Hematopoietic multipotent progenitor cell treated with erythropoietin and hydrocortisone succinate and interleukin-3 and kit ligand, for 4 days (in vitro differentiated cells): ENCODE results near the gene ATAD2B.
"Not testable (repeated sequence)": the region's sequence is repeated elsewhere in the genome, so short reads cannot be mapped to it uniquely, and the experiment has no call there.

ENCODE experiments used
- DNase-seq: peaks from one replicate; pipeline ENCODE4 v3.0.0-alpha.2; 2015

The ATAD2B gene

DNA sequence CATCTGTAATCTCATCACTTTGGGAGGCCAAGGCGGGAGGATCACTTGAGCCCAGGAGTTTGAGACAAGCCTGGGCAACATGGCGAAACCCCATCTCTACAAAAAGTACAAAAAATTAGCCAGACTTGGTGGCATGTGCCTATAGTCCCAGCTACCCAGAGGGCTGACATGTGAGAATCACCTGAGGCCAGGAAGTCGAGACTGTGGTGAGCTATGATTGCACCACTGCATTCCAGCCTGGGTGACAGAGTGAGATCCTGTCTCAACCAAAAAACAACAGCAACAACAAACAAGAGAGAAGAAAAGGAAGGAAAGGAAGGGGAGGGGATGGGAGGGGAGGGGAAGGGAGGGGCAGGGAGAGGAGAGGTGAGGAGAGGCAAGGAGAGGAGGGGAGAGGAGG is 203.9 kb downstream of the ATAD2B start:
- not testable (repeated sequence) for DNase-seq

DNA sequence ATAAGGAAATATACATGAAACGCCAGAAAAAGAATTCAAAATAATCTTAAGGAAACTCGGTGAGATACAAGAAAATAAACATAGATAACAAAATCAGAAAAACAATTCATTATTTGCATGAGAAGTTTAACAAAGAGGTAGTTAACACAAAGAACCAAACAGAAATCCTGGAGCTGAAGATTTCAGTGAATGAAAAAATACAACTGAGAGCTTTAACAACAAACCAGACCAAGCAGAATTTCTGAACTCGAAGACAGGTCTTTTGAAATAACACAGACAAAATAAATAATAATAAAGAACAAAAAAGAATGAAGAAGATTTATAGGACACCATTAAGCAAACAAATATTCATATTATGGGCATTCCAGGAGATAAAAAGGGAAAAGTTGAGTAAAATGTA is 204.7 kb downstream of the ATAD2B start:
- DNase-seq = no peak

DNA sequence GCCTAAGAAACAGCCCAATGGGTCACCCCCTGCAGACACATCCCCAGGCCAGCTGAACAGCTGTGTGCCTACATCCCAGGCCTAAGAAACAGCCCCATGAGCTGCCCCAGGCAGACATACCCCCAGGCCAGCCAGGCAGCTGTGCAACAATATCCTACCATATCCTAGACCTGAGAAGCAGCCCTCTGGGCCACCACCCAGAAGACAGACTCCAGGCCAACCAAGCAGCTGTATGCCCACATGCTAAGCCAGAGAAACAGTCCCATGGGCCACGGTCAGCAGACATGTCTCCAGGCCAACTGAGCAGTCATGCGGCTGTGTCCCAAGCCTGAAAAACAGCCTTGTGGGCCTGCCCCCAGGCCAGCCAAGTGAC is 205.5 kb downstream of the ATAD2B start:
- no peak for DNase-seq

DNA sequence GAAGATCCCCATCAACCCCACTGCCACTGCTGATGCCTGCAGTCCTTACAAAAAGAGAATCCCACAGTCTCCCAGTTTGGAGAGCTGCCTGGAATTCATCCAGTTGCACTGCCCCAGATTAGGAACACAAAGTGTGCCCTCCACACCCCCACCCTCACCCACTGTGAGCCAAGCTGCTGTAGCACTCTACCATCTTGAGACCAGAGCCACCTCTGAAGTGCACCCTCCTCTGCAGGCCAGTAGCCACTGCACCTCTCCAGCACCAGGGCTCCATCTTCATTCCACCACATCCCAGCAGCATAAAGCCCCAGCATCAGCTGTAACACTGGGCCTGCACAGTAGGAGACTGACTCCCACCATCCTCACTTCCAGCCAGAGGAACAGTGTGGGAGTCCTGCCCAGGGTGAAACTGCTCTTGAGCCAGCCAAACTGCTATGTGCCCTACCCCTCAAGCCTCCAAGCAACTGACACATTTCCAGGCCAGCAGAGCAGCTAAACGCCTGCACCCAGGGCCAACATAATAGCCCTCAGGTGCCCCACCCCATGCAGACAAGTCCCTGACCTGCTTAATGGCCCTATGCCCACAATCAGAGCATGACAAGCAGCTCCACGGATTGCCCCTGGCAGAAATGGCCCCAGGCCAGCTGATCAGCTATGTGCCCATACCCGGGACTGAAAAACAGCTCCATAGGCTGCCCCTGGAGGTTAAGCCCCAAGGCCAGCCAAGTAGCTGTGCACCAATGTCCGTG is 206.0 kb downstream of the ATAD2B start:
- no peak for DNase-seq

DNA sequence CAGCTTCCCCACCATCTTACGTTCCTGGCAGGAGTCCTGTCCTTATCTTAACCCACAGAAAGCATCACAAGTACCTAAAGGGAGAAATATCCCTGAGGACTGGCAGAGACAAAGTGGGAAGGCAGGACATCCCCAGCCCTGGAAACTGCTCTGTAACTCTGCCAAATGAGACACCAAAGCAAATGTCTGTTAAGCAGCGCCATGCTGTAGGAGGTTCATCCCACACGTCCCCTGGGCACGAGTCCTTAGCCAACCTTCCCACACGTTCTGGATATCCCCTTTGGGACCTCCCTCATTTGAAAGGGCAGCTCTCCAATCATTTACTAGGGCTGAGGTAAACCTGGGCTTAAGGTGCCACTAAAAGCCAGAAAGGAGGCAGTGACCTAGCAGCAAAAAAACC is 207.2 kb downstream of the ATAD2B start:
- DNase-seq = no peak

DNA sequence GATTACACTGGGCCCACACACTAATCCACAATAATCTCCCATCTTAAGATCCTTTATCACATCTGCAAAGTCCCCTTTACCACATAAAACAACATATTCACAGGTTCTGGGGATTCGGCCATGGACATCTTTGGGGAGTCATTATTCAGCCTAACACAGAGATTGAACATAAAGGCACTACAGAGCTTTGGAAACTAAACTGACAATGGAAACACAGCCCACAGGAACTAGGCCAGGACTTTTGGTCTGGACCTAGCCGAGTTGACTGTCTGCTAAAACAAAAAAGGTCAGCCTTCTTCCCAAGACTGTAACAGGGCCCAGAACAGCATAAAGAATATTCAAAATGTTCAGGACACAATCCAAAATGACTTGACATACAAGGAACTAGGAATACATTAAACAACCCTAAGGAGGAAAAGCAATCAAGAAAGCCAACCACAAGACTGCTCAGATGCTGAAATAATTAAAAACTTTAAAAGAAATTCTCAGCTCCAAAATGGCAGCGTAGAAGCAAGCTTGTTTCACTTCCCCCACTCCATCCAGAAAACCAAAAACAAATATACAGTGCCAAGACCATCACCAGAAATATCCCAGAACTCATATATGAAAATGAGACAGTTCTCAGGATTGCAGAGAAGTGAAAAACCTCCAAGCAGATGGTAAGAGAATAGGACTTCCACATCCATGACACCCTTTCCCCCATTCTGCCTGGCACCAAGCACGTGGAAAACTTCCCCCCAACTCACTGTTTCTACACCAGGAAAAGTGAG is 207.8 kb downstream of the ATAD2B start:
- DNase-seq = no peak

DNA sequence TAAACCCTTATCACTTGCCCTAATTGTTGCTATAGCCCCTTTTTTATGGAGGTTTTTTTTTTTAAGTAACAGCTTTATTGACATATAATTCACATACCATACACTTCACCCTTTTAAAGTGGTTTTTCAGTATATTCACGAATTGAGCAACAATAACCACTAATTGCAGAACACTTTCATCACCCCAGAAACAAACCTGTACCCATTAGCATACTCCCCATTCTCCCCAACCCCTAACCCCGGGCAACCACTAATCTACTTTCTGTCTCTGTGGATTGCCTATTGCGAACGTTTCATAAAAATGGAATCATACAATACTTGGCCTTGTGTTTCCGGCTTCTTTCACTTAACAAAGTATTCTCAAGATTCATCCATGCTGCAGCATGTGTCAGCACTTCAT is 213.6 kb downstream of the ATAD2B start:
- peak; percentile 55 for DNase-seq

DNA sequence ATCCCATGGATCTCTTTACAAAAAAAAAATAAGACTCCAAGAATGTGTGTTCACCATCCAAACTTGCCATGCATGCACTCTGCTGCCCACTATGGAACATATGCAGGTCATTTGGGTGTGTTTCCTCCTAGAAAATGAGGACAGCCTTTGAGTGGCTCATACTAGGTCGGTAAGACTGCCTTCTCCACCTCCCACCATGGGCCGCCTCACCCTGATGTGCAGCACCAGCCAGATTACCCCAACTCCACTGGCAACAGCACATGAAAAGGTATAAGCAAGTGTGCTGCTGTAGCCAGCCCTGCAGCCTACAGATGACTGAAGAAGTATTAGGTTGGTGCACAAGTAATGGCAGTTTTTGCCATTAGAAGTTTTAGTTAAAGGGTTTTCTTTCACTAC is 214.2 kb downstream of the ATAD2B start:
- DNase-seq = no peak

DNA sequence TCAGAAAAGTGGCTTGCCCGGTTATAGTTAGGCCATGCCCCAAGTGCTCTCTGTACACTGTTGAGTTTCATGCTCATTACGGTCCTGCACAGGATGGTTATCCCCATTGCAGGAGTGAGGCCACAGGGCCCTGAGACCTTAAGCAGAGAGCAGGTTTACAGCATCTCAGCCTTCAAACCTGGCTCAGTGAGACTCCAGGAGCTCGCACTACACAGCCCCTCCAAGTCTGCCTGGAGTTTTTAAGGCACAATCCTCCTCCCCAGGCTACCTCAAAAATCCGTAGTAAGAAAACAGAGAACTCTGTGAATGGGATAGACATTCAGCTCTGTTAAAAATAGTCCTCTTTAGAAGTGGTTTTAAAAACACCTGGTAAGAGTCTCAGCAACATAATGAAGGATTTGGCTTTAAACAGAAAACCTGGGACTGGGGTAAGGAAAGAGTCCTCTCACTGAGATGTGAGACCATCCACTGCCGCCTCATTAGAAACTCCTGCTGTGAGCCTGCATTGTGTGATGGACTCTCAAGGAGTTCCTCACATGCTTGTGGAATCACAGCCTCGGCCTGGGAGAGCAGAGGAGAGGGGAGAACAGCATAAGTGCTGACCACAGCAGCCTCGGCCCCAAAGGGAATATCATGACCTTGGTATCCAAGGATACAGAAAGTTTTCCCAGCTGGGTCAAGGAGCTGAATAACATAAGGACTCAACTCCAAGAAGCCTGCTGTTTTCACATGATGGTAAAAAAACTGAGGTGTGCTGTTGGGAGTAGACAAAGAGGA is 214.8 kb downstream of the ATAD2B start:
- no peak for DNase-seq

DNA sequence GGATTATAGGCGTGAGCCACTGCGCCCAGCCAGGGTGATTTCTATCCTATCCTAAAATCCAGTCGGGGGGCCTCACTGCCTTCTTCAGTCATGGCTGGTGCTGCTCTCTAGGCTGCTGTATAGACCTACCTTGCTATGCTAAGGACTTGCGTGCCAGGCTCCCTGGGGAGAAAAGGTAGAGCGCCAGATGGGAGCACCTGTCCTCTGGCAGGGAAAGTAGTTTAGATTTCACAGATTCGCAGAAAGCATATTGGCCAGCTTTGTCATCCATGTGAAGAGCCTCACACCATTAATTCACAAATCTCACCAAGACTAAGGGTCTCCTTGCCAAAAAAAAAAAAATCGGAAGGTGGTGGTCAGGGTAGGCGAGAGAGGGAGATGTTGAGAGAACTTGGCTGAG is 217.6 kb downstream of the ATAD2B start:
- no peak for DNase-seq

DNA sequence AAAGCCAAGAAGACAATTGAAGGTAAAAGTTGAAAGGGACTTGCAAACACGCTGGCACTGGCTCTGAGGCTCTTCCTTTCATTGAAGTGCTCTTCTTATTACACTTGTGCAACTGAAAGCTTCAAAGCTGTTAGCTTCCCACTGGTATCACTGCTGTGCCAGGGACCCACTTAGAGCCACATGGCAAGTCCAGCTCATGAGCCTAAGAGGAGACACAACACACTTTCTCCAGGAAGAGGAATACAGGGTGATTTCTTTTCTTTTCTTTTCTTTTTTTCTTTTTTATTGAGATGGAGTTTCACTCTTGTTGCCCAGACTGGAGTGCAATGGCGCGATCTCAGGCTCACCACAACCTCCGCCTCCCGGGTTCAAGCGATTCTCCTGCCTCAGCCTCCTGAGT is 218.2 kb downstream of the ATAD2B start:
- DNase-seq = no peak

DNA sequence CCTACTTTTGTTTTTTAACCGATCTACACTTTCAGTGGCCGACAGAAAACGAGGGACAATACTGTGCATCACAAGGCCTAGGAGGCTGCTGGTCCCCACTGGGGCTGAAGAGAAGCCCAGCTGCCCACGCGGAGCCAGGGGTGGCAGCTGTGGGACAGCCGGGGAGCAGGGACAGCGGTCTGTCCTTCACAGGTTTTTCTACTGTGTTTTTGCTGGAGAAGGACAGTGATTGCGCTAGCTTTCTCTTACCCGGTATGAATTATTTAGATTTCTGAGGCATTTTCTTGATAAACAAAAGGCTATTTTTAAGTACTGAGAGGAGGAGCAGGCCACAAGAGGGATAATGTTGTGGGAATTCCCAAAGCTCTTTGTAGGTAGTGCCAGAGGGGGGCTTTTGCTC is 219.8 kb downstream of the ATAD2B start:
- no peak for DNase-seq

DNA sequence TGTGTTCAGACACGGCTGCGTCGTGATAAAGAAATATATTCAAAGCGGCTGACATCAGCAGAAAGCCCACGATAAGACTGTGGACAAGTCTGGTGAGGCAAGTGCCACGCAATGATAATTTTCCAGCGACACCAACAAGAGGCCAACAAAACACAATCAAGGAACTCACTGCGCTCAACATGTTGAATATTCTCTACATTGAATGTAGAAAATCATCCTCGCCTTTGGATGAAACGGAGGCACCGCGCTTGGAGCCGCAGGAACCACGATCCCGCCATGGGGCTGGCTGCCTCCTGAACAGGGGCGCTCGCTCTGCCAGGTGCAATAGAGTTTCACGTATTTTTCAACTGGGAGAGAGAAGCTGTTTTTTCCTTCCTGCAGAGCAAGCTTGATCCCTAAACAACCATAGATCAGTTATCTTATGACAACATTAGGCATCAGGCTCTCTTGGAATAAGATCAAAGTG is 220.3 kb downstream of the ATAD2B start:
- no peak for DNase-seq

DNA sequence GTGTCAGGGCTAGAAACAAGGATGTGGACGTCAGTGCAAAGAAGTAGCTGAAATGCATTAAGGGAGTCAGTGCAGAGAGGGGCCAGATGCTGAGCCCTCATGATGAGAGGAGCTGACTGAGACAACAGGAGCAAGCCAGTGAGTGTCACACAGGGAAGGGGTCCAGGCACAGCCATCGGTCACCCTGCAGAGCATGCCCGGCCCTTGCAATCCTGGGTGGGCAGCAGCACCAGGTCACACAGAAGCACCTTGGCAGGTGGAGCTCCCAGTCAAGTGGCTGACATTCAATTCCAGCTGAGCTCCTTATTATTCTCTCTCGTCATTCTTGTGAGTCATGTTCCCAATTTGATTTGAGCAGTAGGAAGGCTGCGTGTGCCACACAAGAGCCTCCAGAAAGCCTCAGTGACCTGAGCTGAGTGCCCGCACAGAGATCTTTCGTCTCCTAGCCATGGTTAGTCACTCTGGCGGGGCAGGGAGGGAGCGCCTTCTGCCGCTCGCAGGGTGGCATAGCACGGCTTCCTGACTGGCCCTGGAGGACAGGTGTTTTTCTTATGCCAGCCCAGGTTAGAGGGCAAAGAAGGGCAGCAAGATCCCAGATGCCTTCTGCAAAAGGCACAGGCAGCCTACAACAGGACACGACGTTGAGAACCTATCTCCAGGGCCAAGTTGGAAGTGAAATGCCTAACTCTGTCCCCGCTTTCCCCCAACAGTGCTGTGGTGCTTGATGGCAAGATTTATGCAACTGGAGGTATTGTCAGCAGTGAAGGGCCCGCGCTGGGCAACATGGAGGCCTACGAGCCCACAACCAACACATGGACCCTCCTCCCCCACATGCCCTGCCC is 220.9 kb downstream of the ATAD2B start:
- no peak for DNase-seq

DNA sequence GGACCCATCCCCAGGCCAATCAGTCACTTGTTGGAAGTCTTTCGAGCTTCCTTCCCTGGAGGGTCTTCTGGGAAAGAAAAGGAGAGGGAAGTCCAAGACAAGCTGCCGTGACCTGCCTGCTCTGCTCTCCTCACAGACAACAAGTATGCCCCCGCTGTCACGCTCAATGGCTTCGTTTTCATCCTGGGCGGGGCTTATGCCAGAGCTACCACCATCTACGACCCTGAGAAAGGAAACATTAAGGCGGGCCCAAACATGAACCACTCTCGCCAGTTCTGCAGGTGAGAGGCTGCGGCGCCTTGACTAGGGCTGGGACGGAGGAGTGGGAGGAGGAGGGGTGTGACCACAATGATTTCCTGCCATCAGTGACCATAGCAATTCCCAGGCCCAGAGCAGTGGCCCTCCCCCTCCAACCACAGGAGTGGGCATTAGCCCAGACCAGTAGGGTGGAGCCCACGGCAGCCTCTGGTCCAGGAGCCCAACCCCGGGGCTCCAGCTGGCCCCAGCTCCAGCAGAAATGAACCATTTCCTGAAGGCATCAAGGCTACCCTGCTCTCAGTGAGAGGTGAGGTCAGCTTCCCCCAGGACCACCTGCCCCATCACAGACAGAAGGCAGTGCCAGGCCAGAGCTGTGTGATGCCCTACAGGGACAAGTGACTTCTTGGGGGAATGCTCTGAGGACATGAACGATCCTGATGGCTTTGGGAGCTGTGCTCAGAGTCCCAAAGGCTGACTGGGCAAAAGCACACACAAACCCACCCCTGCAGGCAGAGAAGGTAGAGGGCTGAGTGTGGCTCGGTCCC is 223.1 kb downstream of the ATAD2B start:
- DNase-seq = no peak

DNA sequence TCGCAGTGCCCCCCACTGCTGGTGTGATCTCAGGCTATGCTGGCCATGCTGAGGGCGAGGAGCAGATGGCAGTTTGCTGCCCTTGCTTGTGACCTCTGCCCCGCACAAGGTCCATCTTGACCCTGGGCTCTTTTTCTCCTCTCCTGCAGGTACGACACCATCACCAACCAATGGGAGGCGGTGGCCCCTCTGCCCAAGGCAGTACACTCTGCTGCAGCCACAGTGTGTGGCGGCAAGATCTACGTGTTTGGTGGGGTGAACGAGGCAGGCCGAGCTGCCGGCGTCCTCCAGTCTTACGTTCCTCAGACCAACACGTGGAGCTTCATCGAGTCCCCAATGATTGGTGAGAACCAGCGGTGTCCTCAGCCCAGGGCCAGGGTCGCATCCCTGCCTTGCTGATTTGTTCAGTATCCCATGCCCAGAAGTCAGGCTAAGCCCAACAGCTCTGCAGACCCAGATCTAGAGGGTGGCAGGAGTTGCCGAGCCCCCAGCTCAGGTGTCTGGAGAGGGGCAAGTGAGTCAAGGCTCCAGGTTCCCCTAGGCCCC is 223.8 kb downstream of the ATAD2B start:
- no peak for DNase-seq

DNA sequence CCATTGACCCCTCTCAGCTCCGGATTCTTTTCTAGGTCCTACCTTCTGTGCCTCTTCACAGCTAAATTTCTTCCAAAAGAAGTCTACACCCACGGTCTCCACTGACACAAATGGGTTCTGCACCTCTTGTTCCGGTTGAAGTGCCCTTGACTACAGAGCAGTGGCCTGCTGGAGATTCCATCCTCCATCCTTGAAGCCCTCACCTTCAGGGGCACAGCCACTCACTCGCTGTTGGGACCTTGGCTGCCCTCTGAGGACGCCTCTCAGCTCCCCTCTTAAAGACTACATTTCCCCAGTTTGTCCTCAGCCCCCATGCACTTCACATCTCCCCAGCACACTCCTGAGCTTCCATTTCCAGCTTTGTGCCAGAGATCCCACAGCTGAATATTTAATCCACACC is 226.3 kb downstream of the ATAD2B start:
- DNase-seq = no peak

DNA sequence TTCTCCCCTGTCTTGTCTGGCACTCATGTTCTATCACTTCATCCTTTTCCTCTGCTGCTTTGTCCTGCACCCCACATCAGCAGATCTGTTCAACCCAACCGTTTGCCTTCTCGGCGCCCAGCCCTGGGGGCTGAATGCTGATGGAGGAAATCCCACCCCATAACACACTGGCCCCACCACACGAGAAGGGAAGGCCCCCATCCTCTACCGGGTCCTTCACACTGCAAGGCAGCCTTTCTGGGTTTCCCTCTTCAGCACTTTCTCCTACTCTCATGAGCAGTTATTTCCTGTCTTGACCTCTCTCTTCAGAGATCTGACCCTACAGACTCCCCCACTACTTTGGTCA is 227.4 kb downstream of the ATAD2B start:
- no peak for DNase-seq

DNA sequence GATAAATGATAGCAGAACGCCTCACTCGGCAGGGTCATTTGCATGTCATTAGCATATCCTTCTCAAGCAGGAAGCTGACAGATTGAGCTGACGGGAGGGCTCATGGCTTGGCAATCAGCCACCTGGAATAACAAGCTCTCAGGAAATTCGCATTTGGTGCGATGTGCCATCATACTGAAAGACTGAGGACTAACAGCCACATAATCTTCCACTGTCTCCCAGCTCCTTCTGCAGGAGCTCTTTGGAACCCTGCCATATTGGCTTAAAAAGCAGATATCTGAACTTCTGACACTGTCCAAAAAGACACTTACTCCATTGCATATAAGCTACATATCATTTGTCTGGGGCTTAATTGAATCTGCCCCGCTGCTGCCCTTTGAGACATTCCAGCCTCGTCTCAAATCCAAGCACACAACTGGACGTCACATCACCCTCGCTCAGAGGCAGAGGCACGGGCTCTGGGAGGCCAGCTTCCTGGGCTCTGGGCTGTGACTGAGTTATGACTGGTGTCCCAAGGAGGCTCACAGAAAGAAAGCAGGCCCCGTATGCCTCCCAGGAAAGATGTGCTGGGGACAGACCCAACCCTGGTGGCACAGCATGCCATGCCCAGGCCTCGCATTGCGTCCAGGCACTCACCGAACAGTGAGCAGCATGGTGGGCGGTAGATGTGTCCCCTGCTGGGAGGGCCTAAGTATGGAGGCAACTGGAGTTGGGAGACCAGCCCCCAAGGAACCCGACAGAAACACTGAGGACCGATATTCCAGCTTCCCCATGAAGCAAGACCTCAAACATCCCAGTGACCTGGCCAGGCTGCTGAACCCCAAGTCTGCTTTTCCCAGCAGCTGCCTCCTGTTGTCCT is 228.0 kb downstream of the ATAD2B start:
- DNase-seq = no peak
